HL-60 (cell line): ENCODE data around the gene SLC46A1.

Experiments used
- DNase-seq, 2 experiments: peaks; one replicate each; pipeline ENCODE4 v3.0.0-alpha.2; 2010 to 2020; ENCODE audit warnings: low read depth in 1 of 2, low spot score in 1 of 2
- H3K27ac ChIP-seq: fragments of 250-450 bp; sonication (Bioruptor Pico); replicated peaks from 2 replicates; pipeline ENCODE4 v1.5.1; 2020; ENCODE audit warnings: mild to moderate bottlenecking, moderate library complexity
- H3K27me3 ChIP-seq: fragments of 250-450 bp; sonication (Bioruptor Pico); 2 replicates; pipeline ENCODE4 v1.5.1; 2021; ENCODE audit warnings: mild to moderate bottlenecking, moderate library complexity; ENCODE audit not compliant: insufficient read depth, poor library complexity, severe bottlenecking
- H3K4me3 ChIP-seq: replicated peaks from 2 replicates; pipeline ENCODE4 v1.5.1; 2011; ENCODE audit warnings: mild to moderate bottlenecking, control low read depth, low read length; ENCODE audit not compliant: insufficient read depth
- GABPA ChIP-seq: IDR thresholded peaks from 2 replicates; pipeline ENCODE4 v1.6.1; 2012; ENCODE audit warnings: low read depth
- POLR2AphosphoS5 ChIP-seq: IDR thresholded peaks from 2 replicates; pipeline ENCODE4 v1.6.1; 2012; ENCODE audit warnings: low read depth
- REST ChIP-seq: IDR thresholded peaks from 2 replicates; pipeline ENCODE4 v1.6.1; 2012; ENCODE audit warnings: low read depth; ENCODE audit not compliant: insufficient replicate concordance
- SPI1 ChIP-seq: IDR thresholded peaks from 2 replicates; pipeline ENCODE4 v1.6.1; 2012; ENCODE audit warnings: low read depth, mild to moderate bottlenecking, borderline replicate concordance
- TF ChIP-seq, protein P1 (sequence below): IDR thresholded peaks from one replicate; pipeline ENCODE4 v1.5.1; 2011; ENCODE audit warnings: low read length, control low read depth, inconsistent platforms; ENCODE audit not compliant: insufficient read depth

Gene SLC46A1

DNA sequence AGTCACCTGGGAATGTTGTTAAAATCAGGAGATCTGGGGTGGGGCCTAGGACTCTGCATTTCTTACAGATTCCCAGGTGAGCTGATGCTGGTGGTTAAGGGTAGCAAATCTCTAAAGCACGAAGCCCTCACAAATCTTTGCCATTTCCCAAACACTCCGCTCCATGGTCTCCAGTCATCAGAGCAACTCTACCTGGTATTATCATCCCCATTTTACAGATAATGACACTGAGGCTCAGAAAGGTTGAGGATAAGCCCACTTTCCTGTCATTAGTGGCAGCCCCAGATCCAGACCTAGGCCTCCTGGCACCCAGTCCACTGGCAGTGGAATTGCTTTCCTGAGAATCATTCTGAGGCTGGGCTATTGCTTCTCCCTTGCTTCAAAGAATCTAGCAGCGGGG is 8.7 kb downstream of the SLC46A1 start:
- Histone ChIP-seq H3K27ac (no peak overlapping the region), H3K27me3 (no peaks in the 10 kb centered on the region), H3K4me3 (no peak overlapping the region)
- TF ChIP-seq, protein P1, sequence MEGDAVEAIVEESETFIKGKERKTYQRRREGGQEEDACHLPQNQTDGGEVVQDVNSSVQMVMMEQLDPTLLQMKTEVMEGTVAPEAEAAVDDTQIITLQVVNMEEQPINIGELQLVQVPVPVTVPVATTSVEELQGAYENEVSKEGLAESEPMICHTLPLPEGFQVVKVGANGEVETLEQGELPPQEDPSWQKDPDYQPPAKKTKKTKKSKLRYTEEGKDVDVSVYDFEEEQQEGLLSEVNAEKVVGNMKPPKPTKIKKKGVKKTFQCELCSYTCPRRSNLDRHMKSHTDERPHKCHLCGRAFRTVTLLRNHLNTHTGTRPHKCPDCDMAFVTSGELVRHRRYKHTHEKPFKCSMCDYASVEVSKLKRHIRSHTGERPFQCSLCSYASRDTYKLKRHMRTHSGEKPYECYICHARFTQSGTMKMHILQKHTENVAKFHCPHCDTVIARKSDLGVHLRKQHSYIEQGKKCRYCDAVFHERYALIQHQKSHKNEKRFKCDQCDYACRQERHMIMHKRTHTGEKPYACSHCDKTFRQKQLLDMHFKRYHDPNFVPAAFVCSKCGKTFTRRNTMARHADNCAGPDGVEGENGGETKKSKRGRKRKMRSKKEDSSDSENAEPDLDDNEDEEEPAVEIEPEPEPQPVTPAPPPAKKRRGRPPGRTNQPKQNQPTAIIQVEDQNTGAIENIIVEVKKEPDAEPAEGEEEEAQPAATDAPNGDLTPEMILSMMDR = no peak
- TF ChIP-seq REST = no peak
- TF ChIP-seq POLR2AphosphoS5 = no peak
- TF ChIP-seq GABPA = no peak
- no peak for TF ChIP-seq SPI1
- DNase-seq = no peak

DNA sequence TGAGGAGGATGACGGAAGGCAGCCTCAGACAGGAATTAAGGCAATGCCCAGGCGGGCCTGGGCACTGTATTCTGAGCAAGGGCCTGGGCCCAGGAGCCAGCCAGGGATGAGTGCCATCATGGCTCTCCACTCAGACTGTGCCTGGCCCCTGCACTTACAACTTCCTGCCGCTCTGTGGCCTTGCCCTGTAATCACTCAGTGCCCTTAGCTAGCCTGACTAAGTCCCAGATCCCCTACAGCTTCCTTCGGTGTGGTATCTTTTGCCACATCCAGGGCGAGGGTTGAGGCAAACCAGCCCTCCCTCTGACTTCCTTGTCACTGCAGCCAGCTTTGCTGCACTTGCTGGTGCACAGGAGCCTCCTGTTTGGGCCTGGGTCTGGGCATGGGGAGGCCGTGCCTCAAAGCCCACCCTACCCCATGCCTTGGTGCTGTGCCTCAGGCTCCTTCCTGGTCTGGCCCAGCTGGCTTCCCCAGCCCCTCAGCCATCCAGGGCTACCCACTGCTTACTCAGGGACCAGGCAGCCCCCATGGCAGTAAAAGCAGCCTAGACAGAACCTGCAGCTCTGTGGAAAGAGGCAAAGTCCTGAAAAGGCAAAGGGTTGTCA is 9.3 kb downstream of the SLC46A1 start:
- TF ChIP-seq, protein P1 = no peak
- TF ChIP-seq SPI1 (no peak), GABPA (no peak), POLR2AphosphoS5 (no peak), REST (no peak)
- DNase-seq = no peak
- H3K27me3 ChIP-seq = no peaks in the 10 kb centered on the region
- H3K27ac ChIP-seq = no peak overlapping the region
- no peak overlapping the region for H3K4me3 ChIP-seq

- TF ChIP-seq POLR2AphosphoS5 = no peak
- TF ChIP-seq REST = no peak
- no peak for TF ChIP-seq SPI1
- no peak for TF ChIP-seq GABPA
- TF ChIP-seq, protein P1 = no peak
- no peak overlapping the region for H3K4me3 ChIP-seq
- no peak overlapping the region for H3K27ac ChIP-seq
- DNase-seq = no peak
- no peaks in the 10 kb centered on the region for H3K27me3 ChIP-seq
Measured at GRCh38 chr17:28395968-28396367, 10.0 kb downstream of the SLC46A1 start.
